ENCODE data around the gene TMCC1. TPM values are rescaled to one million over a fixed set of nuclear protein-coding genes. Genes with fewer than 3 reads are reported as not detected.
A peak's percentile ranks its signal among the peaks of the same experiment; 100 is the strongest.
"Not testable (repeated sequence)": the region's sequence is repeated elsewhere in the genome, so short reads cannot be mapped to it uniquely, and the experiment has no call there.

The TMCC1 gene
- polyA plus RNA-seq, 5 donors: 22.1 to 28.1 (median 26.2) TPM

DNA sequence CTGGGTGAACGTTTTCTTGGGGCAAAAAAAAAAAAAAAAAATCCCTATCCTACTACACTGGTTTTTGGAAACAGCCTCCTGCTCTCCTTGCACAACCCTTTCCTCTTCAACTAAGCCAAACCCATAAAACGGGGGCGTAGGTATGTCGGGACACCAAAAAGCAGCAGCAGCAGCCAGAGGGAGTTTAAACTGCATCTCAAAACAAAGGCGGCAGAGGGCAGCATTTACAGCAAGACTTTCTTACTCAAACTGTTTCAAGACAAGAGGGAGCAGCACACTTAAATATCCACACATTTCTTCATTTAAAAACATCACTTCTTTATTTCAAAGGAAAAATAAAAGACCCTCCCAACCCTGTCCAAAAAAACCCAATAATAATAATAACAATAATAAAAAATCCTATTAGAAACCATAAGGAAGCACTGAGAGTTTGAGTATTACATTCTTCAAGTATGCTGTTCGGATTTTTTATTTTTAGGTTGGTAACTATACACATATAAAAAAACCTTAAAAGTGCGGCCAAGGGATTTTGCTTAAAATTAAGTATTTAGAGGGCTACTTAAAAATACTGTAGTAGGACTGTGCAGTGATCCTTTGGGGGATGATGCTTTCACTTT lies 243.1 kb downstream of the TMCC1 start:
- DNase-seq: peak; percentile 52 to 65

DNA sequence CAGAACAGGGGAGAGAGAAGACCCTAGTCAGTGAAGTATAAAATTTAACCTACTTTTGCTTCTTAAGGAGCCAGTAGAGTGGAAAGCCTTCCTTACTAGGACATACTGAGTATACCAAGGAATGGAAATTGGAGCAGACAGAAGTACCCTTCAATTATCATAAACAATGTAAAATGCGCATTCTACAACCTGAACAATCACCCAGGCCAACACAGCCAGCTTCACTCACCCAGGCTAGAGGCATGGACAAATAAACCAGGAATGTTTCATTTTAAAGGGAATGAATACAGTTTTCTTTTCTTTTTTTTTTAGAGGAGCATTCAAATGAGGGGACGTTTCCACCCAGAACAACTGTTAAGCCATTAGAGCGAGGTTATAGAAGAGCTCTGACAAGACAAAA lies 245.1 kb downstream of the TMCC1 start:
- DNase-seq: no peak

DNA sequence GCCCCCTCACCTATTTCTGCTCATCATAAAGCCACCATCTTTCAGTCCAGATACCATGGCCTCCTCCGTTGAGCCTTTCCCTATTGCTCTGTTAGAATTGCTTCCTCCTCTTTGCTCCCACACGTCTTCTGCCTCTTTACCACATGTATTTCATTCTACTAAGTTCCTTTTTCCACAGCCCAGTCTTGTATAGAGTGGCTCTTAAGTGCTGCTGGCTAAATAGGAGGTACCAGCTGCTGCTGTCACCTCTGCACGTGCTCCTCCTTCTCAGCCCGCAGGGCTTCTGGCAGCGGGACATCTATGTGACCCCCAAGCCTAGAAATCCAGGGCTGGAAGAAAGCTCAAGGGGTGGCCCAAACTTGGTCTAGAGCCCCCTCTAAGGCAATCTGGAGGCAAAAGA lies 248.2 kb downstream of the TMCC1 start:
- no peak for DNase-seq

DNA sequence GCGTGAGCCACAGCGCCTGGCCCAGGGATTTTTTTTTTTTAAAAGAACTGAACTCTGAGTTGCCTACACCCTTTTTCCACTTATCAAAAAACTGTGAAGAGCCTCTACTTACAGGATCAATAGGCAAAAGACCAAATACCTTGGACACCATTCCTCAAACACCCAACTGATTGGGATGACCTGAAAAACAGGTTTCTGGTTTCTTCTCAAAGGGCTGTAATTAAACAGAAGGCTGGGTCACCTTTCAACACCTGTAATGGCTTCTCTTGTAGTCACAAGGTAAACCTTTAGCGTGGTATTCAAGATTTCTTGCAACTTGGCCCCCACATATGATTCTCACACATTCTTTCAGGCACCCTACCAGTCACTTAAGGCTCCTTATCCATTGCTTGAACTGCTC lies 248.7 kb downstream of the TMCC1 start:
- DNase-seq: no peak

DNA sequence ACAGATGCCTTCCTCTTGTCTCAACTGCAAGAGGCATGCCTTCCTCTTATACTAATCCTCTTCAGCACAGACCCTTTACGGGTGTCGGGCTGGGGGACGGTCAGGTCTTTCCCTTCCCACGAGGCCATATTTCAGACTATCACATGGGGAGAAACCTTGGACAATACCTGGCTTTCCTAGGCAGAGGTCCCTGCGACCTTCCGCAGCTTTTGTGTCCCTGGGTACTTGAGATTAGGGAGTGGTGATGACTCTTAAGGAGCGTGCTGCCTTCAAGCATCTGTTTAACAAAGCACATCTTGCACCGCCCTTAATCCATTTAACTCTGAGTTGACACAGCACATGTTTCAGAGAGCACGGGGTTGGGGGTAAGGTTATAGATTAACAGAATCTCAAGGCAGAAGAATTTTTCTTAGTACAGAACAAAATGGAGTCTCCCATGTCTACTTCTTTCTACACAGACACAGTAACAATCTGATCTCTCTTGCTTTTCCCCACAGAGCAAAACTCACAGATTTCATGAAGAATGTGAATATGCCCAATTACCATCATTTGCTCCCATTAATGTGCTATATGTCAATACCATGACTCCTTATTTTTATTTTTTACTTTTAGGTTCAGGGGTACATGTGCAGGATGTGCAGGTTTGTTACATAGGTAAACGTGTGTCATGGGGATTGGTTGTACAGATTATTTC lies 251.8 kb downstream of the TMCC1 start:
- DNase-seq: not testable (repeated sequence)

DNA sequence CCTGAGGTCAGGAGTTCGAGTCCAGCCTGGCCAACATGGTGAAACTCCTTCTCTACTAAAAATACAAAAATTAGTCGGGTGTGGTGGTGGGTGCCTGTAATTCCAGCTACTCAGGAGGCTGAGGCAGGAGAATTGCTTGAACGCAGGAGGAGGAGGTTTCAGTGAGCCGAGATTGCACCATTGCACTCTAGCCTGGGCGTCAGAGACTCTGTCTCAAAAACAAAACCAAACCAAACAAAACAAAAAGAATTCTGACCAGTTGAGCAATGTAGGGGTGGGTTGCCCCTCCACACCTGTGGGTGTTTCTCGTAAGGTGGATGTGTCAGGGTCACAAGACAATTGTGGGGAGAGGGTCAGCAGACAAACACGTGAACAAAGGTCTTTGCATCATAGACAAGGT lies 252.5 kb downstream of the TMCC1 start:
- DNase-seq: not testable (repeated sequence)

DNA sequence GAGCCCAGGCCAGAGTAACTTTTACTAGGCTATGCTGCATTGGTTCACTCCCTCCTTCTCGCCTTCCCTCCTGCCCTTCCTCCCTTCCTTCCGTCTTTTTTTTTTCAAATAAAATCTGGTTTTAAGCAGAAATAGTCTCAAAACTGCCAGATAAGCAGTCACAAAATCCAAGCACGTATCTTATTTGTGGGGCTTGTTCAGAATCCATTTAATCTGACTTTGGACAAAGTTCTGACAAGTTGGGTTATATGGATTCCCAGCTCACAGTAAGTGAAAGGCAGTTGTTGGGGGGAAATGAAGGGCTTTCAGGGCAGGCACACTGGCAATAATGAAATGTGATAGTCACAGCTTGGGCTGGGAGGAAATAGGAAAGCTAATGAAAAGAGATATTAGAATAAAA lies 255.0 kb downstream of the TMCC1 start:
- DNase-seq: no peak

DNA sequence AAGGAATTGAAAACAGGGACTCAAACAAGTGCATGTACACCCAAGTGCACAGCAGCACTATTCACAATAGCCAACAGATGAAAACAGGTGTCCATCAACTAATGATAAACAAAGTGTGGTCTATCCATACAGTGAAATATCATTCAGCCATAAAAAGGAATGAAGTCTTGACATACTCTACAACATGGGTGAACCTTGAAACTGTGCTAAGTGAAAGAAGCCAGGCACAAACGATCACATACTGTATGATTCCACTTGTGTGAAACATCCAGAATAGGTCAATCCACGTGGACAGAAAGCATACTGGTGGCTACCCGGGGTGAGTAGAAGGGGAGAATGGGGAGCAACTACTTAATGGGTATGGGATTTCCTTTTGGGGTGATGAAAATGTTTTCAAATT lies 257.4 kb downstream of the TMCC1 start:
- no peak for DNase-seq

DNA sequence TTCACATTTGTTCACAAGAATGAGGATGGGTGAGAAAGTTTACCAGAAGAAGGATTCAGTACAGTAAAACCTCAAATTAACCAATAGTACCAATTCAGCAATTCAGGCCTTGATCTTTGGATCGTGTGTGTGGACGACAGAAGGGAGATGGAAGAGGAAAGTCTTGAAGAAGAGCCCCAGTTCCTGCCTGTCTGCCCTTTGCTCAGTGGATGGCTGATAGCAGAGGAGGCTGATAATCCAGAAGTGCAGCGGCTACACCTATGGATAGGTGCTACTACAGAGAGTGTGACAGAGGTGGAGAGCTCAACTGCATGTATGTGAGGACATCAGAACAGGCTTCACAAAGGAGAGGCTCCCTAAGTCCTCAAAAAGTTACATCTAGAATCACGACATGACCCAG lies 257.9 kb downstream of the TMCC1 start:
- no peak for DNase-seq

DNA sequence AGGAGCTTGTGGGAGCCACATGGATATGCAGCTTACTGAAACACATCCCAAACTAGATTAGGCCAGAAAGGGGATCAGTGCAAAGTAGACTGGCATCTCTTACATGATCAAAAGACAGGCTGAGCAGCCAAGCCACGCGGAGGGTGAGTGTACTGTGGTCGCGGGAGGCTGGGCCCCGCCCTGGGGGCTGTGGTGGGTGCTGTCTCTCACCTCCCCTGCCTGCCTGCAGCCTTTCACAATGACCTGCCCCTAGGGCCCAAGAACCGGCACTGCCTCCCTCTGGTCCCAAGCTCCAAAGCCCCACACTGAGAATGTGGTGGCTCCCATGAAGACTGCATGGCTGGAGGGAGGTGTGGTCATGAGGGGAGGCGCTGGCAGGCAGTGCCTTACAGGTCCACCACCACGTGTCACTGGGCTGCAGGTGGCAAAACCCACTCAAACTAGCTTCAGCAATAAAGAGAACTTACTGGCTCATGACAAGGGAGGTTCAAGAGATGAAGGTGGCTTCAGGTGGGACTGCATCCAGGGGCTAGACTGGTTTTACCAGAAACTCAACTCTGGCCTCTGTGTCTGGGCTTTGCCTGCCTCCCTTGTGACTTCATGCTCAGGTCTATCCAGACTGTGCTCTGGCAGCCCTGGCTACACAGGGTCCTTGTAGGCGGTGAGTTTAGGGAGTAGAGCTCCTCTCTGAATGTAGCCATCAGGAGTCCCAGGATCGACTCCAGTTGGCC lies 259.6 kb downstream of the TMCC1 start:
- no peak for DNase-seq

DNA sequence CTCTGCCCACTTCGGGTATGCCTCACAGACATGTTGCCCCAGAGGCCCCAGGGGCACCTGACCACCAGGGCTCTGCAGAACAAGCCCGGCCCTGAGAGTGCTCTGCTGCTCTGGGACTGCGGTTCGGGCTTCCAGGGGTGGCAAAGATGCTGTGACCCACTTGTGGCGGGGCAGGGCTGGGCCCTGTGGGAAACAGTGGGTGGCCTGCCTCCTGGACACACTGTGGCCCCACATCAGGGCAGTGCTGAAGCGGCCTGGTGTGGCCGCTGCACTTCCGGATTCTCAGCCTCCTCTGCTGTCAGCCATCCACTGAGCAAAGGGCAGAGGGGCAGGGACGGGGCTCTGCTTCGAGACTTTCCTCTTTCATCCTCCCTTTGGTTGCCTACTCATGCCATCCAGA lies 260.5 kb downstream of the TMCC1 start:
- DNase-seq: no peak

DNA sequence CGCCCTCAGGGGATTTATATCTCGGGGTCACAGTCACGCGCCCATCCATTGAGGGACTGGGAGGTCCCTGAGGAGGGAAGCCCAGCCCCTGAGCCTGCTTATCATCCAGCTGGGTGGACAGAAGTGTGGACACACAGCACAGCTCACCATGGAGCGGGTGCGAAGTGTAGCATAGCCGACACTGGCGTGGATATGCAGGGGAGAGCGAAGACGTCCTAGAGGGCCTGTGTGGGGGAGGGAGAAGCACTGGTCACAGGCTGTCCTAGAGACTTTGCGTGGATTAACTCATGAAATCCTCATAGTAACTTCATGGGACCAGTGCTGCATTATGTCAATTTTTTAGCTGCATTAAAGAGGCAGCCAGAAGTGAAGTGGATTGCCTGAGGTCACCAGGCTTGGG lies 261.0 kb downstream of the TMCC1 start:
- no peak for DNase-seq

DNA sequence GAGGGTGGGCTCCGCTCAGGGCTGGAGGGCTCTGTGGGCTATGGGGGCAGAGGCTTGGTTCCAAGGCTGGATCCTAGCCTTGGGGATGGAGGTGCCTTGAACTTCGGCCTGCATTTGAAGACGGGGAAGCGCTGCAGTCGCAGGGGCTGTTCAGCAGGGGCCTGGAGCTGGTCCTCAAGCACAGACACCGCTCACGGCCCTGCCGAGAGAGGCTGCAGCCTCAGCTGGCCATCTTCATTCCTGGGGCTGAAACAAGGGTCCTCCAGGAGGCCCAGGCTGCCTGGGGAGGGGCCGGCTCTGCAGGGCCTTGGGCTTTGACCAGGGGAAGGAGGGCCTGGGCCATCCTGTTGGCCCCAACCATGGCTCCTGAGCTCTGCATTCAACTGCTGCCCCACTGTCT lies 261.5 kb downstream of the TMCC1 start:
- DNase-seq: no peak

DNA sequence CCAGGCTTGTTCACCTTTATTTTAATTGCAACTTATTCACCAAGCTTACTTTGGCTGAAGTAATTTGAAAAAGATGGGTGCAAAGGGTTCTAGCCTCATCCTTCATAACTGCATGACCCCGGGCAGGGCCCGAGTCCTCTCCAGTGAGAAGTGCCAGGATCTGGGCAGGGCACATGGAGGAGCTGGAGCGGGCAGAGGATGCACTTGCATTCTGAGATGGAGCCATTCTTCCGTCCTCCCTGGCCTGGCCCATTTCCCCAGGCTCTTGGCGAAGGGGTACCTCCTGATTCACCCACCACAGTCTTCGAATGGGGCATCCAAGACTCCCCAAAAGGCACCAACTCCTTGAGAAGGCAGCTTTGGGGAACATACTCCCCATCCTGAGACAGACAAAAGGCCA lies 264.5 kb downstream of the TMCC1 start:
- DNase-seq: no peak

DNA sequence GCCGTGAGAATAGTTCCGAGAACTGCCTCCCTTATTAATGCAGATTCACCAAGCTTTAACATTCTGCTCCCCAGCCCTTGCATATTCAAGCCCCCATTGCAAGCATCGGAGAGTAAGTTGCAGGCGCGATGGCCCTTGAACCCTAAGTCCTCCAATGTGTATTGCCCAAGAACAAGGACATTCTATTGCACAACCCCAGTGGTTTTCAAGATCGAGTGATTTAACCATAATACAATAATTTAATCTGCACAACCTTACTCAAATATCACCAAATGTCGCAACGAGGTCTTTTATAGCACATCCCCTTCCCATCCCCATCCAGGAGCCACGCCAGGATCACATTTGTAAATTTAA lies 265.4 kb downstream of the TMCC1 start:
- DNase-seq: no peak

DNA sequence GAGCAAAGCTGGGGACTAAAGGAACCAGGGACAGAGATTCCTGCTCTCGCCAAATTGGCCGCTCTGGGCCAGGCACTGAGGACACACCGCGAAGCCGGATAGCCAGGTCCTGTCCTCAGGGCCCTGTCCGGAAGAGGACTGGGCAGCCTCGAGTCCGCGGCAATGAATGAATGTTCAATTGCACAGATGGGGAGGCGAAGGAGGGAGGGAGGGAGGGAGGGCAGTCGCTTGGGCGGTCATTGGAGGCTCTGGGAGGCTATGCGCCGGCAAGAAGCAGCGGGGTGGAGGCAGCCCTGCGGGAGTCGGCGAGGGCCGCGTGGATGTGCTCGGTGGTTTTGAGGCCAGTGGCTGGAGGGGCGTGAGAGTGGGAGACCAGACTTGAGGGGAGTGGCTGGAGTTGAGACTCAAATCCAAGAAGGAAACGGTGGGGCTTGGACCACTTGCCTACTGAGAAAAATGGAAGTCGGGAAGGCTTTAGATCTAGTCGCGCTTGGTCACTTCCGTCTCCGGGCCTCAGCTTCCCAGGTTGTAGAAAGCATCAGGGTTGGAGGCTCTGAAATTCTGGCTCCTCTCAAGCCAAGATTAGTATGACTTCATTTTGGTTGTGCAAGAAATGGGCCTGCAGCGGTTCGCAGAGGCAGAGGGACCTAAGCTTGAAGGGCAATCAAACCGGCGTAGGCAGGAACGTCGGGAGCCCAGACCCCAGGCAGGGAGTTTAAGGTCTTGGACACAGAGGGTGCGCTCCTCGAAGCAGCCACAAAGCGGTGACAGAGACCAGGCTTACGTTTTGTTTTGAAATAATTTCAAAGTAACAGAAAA lies 266.0 kb downstream of the TMCC1 start:
- DNase-seq: peak; percentile 73 to 83

DNA sequence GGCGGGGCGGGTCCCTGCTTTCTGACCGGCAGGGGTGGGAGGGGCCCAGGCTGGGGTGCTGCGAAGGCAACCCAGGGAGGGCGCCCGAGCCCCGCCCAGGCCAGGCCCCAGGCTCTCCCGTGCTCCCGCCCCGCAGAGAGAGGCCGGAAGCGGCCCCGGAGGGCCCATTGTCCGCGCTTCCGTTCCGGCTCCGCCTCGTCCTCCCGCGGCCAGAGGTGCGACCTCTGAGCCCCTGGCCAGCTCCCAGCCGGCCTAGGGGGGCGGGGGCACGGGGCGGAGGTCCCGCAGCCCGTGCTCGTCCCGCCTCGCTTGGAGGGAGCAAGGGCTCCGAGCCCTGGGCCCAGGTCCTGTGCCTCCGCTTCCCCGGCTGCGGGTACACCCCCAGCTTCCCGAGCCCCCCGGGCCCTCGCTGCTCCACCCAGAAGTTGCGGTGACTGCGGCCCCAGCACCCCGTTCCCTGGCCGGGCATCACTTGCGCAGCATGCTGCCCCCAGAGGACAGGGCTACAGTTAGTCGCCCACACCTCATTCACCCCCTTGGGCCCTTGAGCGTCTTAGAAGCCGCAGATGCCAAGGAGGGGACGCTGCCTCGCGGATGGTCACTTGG lies 266.7 kb downstream of the TMCC1 start:
- peak; percentile 81 to 84 for DNase-seq

DNA sequence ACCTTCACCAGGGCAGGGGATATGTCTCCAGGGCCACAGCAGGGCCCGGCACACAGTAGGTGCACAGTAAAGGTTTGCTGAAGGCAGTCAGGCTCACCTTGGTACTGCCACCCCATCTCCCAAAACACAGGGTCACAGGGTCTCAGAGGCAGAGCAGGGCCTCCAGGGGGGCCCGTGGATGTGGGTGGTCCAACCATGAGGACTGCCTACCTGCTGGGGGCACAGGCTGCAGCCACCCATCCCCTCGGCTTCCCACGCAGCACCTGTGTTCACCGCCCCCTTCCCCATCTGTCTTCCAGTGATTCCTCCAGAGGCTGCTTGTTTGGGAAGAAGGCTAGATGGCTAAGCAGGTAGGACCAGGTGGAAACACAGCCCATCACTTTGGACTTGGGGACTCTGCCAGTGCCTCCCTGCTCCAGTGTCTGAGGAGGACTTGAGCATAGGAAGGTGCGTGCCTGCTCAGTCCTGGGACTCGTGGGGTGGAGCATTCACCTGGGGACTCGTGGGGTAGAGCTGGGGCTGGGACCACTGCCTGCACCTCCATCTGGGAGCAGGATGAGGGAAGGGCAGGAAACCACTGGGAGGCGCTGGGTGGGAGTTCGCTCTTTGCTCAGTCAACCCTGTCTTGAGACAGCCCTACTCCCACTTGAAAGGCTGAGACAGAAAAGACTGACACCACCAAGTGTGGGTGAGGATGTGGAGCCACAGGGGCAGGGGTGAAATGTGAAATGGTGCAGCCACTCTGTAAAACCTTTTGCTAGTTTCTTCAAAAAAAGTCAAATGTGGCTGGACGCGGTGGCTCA lies 268.2 kb downstream of the TMCC1 start:
- no peak for DNase-seq

DNA sequence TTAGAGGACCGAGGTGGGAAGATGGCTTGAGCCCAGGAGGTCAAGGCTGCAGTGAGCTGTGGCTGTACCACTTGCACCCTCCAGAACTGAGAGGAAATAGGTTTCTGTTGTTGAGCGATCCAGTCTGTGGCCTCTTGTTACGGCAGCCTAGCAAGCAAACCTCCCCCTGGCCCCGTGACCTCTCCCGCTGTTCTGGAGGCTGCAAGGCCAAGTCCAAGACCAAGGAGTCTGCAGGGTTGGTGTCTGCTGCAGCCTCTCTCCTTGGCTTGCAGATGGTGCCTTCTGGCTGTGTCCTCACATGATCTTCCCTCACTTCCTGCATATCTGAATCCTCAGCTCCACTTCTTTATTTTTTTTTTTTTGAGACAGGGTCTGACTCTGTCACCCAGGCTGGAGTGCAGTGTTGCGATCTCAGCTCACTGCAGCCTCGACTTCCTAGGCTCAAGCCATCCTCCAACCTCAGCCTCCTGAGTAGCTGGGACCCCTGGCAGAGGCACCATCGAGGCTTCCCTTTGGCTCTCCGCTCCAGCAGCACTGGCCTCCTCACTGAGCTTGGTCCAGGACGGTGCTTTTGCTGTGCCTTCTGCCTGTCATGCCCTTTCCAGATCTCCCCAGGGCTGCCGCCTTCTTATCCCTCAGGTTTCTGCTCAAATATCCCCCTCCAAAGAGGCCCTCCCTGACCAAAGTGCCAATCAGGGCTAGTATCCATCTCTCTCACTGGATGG lies 269.0 kb downstream of the TMCC1 start:
- no peak for DNase-seq

DNA sequence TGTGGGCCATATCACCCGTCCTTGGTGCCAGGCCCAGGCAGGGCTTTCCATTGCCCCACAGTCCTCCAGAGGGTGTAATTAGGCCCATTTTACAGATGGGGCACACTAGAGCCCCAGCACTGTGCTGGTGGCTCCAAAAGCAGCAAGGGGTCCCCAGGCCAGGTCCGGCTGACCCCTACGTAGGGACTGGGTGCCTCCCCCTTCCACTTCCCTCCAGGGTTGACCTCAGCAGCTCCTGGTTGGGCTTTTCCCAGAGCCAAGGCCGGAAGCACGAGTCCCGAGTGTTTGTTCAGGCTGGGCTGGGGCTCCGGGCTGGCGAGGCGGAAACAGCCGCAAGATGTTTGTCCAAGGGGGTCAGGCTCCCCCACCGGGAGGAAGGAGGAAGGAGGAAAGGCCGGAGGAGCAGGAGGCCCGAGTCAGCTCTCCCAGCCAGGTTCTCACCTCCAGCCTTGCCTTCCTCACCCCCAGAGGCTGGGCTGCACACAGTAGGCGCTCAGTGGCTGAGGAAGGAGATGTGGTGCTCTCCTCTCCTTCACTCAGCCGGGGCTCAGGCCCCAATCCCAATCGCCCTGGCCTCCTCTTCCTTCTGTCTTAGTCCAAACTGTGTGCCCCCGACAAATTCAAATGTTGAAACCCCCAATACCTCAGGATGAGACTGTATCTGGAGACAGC lies 269.9 kb downstream of the TMCC1 start:
- DNase-seq: peak in 1 of 2 donors; percentile 60
